OCI-LY3 (cell line): ENCODE measurements around the gene TMEM245.

Source experiments
- CTCF ChIP-seq: fragments of 200-600, 300-600 bp; sonication (generic); IDR thresholded peaks from 2 replicates; pipeline ENCODE4 v1.5.1; 2014; ENCODE audit warnings: antibody characterized with exemption, low read length, low read depth
- EZH2phosphoT487 ChIP-seq: fragments of 200-600 bp; shearing (Covaris generic); IDR thresholded peaks from 2 replicates; pipeline ENCODE4 v1.6.1; 2018; ENCODE audit warnings: antibody characterized with exemption, mixed run types, low read depth

GRCh38 chr9:109113254-109113653, 6.5 kb downstream of the TMEM245 start:
- TF ChIP-seq EZH2phosphoT487 (no peak), CTCF (no peak)
